Thyroid gland (tissue), 4 donors: ENCODE results near the gene AGBL4. TPM values are rescaled to one million over a fixed set of nuclear protein-coding genes. Genes with fewer than 3 reads are reported as not detected.

Source experiments
- DNase-seq, 2 donors: peaks; one replicate each; pipeline ENCODE4 v3.0.0-alpha.2; 2019
- H3K27ac ChIP-seq, 3 donors: fragments of 200-600 bp; sonication (generic); 1 replicate in 2 of 3; 2 replicates in 1 of 3; pipeline ENCODE4 v1.5.1; 2016 to 2019; ENCODE audit warnings: mild to moderate bottlenecking in 1 of 3, moderate library complexity in 1 of 3
- H3K27me3 ChIP-seq: fragments of 200-600 bp; sonication (generic); one replicate; pipeline ENCODE4 v1.5.1; 2019
- H3K36me3 ChIP-seq, 2 donors: fragments of 200-600 bp; sonication (generic); one replicate each; pipeline ENCODE4 v1.5.1; 2016 to 2019
- H3K4me1 ChIP-seq, 2 donors: fragments of 200-600 bp; sonication (generic); one replicate each; pipeline ENCODE4 v1.5.1; 2017 to 2019
- H3K4me3 ChIP-seq, 3 donors: fragments of 200-600 bp; sonication (generic); replicated peaks in 1 of 3; 1 replicate in 2 of 3; 2 replicates in 1 of 3; pipeline ENCODE4 v1.5.1; 2016; ENCODE audit warnings: mild to moderate bottlenecking in 1 of 3
- H3K9me3 ChIP-seq: fragments of 200-600 bp; sonication (generic); one replicate; pipeline ENCODE4 v1.5.1; 2017
- CTCF ChIP-seq, 6 experiments: fragments of 200-600 bp in 3 of 6; fragments of 450-650 bp in 3 of 6; sonication (generic) in 3 of 6; IDR thresholded peaks; one replicate each; pipeline ENCODE4 v1.5.1; 2016 to 2019; ENCODE audit warnings: antibody characterized with exemption in 6 of 6, mild to moderate bottlenecking in 2 of 6, inconsistent platforms in 1 of 6, moderate library complexity in 1 of 6
- POLR2A ChIP-seq, 2 donors: fragments of 450-650 bp; IDR thresholded peaks; one replicate each; pipeline ENCODE4 v1.6.1; 2017; ENCODE audit warnings: antibody characterized with exemption in 2 of 2, mild to moderate bottlenecking in 2 of 2, moderate library complexity in 1 of 2
- whole genome bisulfite sequencing, 2 donors: methylation state at CpG; one replicate each; pipeline ENCODE4 v1.1.5; 2017; 5-methylcytosine and 5-hydroxymethylcytosine counted together
- intact Hi-C: fragments of 100-400 bp; cut with DNase I; formaldehyde crosslinking; loops from one replicate; pipeline ENCODE4 v1.15.1; 2023
- total RNA-seq, 4 donors: library from RNA; depleted of rRNA; stranded (reverse); fragments of >200 nt; gene quantifications; one replicate each; pipeline ENCODE4 v1.2.3, GENCODE V29; 2016

AGBL4 gene
- total RNA-seq, 4 donors from 2014 or later = 2.1 to 6.0 (median 4.8) TPM

GRCh38 chr1:48668339-48668738, 1355.4 kb downstream of the AGBL4 start:
- no peak for DNase-seq
- WGBS, 2 donors = 86 to 94% methylated on average over 2 of the region's 2 CpGs
- Histone ChIP-seq H3K27ac (no peak overlapping the region), H3K36me3 (no peaks in the 10 kb centered on the region), H3K4me1 (peaks cover 0 to 30% of the 10 kb centered on the region in 2 donors), H3K27me3 (no peaks in the 10 kb centered on the region), H3K9me3 (no peaks in the 10 kb centered on the region), H3K4me3 (no peak overlapping the region)
- TF ChIP-seq CTCF (IDR thresholded peaks at IDR 0.05) (no peak), POLR2A (IDR thresholded peaks at IDR 0.05) (no peak)
- intact Hi-C loops = no loop called here

DNA sequence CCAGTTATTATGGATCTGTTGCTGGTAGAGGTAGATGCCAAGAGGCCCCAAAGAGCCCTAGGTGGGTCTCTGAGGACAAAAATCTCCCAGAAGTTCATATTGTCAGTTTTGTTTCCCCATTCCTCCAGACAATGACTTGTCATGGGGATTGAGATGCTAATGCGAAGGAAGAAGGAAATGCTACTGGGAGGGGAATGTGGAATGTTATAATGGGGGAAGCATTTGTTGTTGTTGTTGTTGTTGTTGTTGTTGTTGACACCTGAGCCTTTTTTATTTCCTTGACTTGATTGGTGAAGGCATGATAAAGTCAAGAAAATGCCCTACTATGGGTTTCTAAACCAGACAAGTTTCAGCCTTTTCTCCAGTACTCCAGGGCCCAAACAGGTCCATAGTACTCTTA, 1356.0 kb downstream of the AGBL4 start:
- intact Hi-C loops = no loop called here

DNA sequence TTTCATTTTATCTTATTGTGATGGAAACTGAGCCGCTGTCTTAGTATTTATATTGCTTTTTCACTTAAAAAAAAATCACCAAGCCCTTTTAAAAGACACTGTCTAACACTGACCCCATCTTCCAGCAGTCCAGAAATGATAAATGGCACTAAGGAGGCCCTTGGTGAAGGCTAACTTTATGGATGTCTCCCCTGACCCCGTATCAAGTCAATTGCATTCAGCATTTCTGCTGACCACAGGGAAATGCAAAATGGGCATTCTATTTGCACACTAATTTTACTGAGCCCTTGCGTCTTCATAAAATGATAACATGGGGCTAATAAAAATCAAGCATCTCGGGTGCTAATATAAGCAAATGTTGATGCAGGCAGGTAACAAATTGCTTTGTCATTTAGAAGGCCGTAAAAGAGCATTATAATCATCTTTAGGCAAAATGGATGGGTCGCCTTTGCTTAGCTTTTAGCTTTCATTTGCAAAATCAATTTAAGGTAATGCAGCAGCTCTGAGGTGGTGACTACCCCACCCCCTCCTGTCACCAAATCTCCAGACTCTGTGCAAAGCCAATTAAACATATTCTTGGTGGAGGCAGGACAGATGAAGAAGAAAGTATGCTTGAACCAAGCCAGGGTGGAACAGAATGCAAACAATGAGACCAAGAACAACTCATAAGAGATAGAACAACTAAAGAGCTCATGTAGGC, 1357.9 kb downstream of the AGBL4 start:
- Histone ChIP-seq H3K27me3 (no peaks in the 10 kb centered on the region), H3K36me3 (no peaks in the 10 kb centered on the region), H3K4me3 (no peak overlapping the region), H3K4me1 (peaks cover 0 to 7% of the 10 kb centered on the region in 2 donors), H3K27ac (no peak overlapping the region), H3K9me3 (no peaks in the 10 kb centered on the region)
- intact Hi-C loops = no loop called here
- WGBS, 2 donors = 90 to 96% methylated on average over 6 of the region's 6 CpGs
- no peak for TF ChIP-seq CTCF (IDR thresholded peaks at IDR 0.05)
- TF ChIP-seq POLR2A (IDR thresholded peaks at IDR 0.05) = no peak
- DNase-seq = no peak

More for the DNA sequence above, 1356.0 kb downstream of the AGBL4 start:
- DNase-seq = no peak
- Histone ChIP-seq H3K4me1 (peaks cover 0 to 25% of the 10 kb centered on the region in 2 donors), H3K4me3 (no peak overlapping the region), H3K36me3 (no peaks in the 10 kb centered on the region), H3K27ac (no peak overlapping the region), H3K9me3 (no peaks in the 10 kb centered on the region), H3K27me3 (no peaks in the 10 kb centered on the region)
- WGBS, 2 donors = 97 to 100% methylated on average over 1 of the region's 1 CpG
- TF ChIP-seq POLR2A (IDR thresholded peaks at IDR 0.05) = no peak
- TF ChIP-seq CTCF (IDR thresholded peaks at IDR 0.05) = no peak

GRCh38 chr1:48661726-48662463, 1361.9 kb downstream of the AGBL4 start:
- intact Hi-C loops = no loop called here
- 74 to 77% methylated on average over 8 of the region's 8 CpGs for WGBS, 2 donors

More at GRCh38 chr1:48661726-48662463, 1361.9 kb downstream of the AGBL4 start:
- no peak for DNase-seq
- Histone ChIP-seq H3K9me3 (no peaks in the 10 kb centered on the region), H3K27me3 (no peaks in the 10 kb centered on the region), H3K27ac (no peak overlapping the region), H3K4me3 (no peak overlapping the region), H3K4me1 (no peaks in the 10 kb centered on the region), H3K36me3 (no peaks in the 10 kb centered on the region)
- TF ChIP-seq POLR2A (IDR thresholded peaks at IDR 0.05) (no peak), CTCF (IDR thresholded peaks at IDR 0.05) (no peak)
